ENCODE measurements around the gene TEX19.

DNA sequence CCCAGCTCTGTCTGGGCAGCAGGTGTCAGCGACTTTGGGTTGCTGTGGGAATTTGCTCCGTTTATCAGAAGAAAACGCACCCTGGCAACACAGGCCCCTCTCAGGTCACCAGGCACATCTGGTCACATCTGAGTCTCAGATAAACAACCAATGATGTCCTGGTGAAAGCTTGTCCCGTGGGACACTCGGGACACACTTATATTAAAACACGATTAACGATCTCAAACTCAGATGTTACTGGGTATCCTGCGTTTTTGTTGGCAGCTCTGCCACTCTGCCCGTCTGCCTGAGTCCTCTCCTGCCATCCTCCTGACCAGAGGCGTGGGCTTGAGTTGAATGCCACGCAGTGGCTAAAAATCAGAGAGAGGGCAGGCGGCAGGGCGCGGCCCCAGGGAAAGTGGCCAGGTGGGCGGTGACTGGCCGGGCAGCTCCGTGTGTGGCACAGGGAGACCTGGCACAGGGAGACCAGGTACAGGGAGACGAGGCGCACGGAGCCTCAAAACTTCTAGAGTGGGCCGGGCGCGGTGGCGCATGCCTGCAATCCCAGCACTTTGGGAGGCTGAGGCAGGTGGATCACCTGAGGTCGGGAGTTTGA is 27.6 kb upstream of the TEX19 start:
- no peak for TF ChIP-seq RARB (CRISPR knock-in tag; IDR thresholded peaks at IDR 0.05)
- TF ChIP-seq, protein P1, sequence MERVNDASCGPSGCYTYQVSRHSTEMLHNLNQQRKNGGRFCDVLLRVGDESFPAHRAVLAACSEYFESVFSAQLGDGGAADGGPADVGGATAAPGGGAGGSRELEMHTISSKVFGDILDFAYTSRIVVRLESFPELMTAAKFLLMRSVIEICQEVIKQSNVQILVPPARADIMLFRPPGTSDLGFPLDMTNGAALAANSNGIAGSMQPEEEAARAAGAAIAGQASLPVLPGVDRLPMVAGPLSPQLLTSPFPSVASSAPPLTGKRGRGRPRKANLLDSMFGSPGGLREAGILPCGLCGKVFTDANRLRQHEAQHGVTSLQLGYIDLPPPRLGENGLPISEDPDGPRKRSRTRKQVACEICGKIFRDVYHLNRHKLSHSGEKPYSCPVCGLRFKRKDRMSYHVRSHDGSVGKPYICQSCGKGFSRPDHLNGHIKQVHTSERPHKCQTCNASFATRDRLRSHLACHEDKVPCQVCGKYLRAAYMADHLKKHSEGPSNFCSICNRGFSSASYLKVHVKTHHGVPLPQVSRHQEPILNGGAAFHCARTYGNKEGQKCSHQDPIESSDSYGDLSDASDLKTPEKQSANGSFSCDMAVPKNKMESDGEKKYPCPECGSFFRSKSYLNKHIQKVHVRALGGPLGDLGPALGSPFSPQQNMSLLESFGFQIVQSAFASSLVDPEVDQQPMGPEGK (CRISPR knock-in tag; IDR thresholded peaks at IDR 0.05; ENCODE audit: borderline replicate concordance), result no peak
- TF ChIP-seq GLIS3 (CRISPR knock-in tag; IDR thresholded peaks at IDR 0.05), result no peak
- no peak for TF ChIP-seq TCF4 (CRISPR knock-in tag; IDR thresholded peaks at IDR 0.05; ENCODE audit: borderline replicate concordance)
- no peak for TF ChIP-seq ZNF70 (CRISPR knock-in tag; IDR thresholded peaks at IDR 0.05)

Data from SK-N-SH treated with all-trans-retinoic acid at 6 μM for 48 hours (cell line).